ENCODE data around the gene TMEM163.
A peak's percentile ranks its signal among the peaks of the same experiment; 100 is the strongest.

TMEM163 gene

DNA sequence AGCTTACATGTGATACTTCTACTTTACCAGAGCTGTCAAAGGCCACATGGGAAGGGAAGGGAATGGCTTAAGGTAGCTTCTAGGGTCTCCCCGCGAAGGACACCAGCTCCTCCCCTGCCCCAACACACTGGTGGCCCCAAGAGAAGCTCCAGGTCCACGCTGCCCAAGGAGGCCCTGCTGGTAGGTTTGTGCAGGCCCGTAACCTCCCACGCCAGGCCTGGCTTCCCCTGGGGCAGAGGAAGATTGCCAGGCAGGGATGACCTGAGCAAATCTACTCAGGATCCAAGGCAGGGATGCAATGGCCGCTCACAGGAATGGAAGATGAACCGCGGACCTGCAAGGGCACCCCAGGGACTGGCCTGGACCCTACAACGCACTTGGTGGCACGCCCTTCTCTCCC, 259.9 kb downstream of the TMEM163 start:
- H3K27me3 Mint-ChIP-seq (ENCODE audit: low read depth, poor library complexity) = peaks cover 4% of the 10 kb centered on the region
- TF ChIP-seq, protein P1, sequence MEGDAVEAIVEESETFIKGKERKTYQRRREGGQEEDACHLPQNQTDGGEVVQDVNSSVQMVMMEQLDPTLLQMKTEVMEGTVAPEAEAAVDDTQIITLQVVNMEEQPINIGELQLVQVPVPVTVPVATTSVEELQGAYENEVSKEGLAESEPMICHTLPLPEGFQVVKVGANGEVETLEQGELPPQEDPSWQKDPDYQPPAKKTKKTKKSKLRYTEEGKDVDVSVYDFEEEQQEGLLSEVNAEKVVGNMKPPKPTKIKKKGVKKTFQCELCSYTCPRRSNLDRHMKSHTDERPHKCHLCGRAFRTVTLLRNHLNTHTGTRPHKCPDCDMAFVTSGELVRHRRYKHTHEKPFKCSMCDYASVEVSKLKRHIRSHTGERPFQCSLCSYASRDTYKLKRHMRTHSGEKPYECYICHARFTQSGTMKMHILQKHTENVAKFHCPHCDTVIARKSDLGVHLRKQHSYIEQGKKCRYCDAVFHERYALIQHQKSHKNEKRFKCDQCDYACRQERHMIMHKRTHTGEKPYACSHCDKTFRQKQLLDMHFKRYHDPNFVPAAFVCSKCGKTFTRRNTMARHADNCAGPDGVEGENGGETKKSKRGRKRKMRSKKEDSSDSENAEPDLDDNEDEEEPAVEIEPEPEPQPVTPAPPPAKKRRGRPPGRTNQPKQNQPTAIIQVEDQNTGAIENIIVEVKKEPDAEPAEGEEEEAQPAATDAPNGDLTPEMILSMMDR (IDR thresholded peaks at IDR 0.05) = no peak
- no peak overlapping the region for H3K27ac Mint-ChIP-seq
- no peaks in the 10 kb centered on the region for H3K36me3 Mint-ChIP-seq (ENCODE audit: low read depth)
- no peaks in the 10 kb centered on the region for H3K9me3 Mint-ChIP-seq
- H3K4me1 Mint-ChIP-seq = peaks cover 42% of the 10 kb centered on the region
- no peak overlapping the region for H3K4me3 Mint-ChIP-seq
- DNase-seq = no peak

DNA sequence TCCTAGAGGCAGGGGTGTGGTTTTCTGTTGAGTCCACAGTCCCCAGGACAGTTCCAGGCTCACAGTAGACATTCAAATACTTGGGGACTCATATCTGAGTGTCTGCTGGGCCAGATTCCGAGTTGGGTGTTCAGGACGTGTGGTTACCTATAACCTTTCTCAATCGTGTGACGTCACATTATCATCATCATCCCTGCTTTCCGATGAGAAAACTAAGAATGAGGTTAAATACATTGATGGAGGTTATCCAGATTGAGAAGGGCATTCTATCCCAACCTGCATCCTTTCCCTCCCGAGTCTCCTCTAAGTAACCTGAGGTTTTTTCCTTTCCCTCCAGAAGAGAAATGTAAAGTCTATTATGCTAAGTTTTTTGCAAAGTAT, 260.3 kb downstream of the TMEM163 start:
- H3K27me3 Mint-ChIP-seq (ENCODE audit: low read depth, poor library complexity) = peaks cover 4% of the 10 kb centered on the region
- no peak overlapping the region for H3K4me3 Mint-ChIP-seq
- DNase-seq = no peak
- no peaks in the 10 kb centered on the region for H3K9me3 Mint-ChIP-seq
- no peak overlapping the region for H3K27ac Mint-ChIP-seq
- H3K4me1 Mint-ChIP-seq = peaks cover 47% of the 10 kb centered on the region
- TF ChIP-seq, protein P1 (IDR thresholded peaks at IDR 0.05) = no peak
- no peaks in the 10 kb centered on the region for H3K36me3 Mint-ChIP-seq (ENCODE audit: low read depth)

DNA sequence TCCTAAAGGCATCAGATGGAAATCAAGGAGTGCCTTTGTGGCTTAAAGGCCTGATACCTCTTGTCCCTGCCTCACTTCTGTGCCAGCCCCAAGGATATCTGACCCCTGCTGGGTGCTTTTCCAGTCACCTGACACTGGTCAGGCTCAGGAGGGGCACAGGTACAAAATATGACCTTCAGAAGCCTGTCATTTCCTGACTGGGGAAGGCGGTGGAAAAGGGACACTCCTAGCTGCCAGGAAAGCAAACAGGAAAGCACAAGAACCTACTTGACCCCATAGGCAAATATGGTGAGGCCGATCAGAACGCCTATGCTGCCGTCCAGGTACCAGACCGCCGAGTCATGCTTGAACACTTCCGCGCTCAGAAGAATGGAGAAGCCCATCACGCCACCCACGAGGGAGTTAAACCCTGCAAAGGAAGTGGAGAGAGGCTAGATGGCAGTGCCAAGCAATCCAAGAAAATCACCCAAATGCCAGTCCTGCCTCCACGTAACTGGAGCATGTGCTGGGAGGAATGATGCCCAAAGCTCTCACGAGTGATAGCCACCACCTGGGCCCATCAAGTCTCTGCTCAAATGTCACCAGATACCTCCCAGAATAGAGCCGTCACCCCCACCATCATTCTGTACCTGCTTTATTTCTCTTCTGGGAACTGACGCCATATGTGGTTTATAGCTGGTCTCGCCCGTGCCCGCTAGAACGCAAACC, 260.9 kb downstream of the TMEM163 start:
- Mint-ChIP-seq H3K27ac (peak overlapping the region; percentile 42), H3K27me3 (ENCODE audit: low read depth, poor library complexity) (peaks cover 4% of the 10 kb centered on the region), H3K4me3 (no peak overlapping the region), H3K9me3 (no peaks in the 10 kb centered on the region), H3K36me3 (ENCODE audit: low read depth) (no peaks in the 10 kb centered on the region), H3K4me1 (peaks cover 47% of the 10 kb centered on the region)
- TF ChIP-seq, protein P1 (IDR thresholded peaks at IDR 0.05) = no peak
- no peak for DNase-seq

DNA sequence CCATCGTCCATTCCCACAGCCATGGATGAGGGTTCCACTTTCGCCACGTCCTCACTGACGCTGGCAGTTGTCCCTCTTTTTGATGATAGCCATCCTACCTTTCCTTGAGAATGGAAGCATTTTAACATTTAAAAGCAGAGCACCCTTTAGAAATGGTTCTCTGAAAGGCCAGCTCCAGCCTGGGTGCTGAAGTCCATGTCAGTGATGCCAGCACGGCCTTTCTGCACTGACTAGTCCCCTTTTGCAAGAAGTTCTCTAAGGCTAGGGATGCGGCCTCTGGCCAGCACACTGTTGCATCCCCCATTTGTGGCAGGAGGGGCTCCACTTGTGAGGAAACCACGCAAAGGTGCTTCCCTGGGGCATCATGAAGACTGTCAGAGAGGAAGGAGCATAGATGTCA, 261.4 kb downstream of the TMEM163 start:
- no peaks in the 10 kb centered on the region for H3K9me3 Mint-ChIP-seq
- H3K27me3 Mint-ChIP-seq (ENCODE audit: low read depth, poor library complexity) = peaks cover 2% of the 10 kb centered on the region
- DNase-seq = no peak
- TF ChIP-seq, protein P1 (IDR thresholded peaks at IDR 0.05) = no peak
- H3K4me1 Mint-ChIP-seq = peaks cover 43% of the 10 kb centered on the region
- H3K4me3 Mint-ChIP-seq = no peak overlapping the region
- no peaks in the 10 kb centered on the region for H3K36me3 Mint-ChIP-seq (ENCODE audit: low read depth)
- H3K27ac Mint-ChIP-seq = no peak overlapping the region

DNA sequence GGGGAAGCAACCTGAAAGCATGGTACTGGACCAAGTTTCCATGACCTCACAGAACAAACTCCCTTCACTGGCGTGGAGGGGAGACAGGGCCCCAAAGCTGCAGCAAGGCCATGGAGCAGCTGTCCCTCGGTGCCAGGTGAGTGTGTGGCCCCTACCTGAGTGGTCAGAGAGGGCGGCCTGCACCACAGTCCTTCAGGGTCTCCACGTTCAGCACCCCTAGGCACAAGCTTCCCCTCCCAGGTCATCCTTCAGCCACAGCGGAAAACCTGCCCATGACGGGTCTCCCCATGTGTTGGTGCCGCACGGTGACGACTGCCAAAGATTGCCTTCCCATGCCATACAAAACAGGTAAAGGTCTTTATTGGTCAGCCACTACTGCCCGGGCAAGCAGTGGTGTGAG, 263.4 kb downstream of the TMEM163 start:
- Mint-ChIP-seq H3K36me3 (ENCODE audit: low read depth) (no peaks in the 10 kb centered on the region), H3K4me1 (peaks cover 38% of the 10 kb centered on the region), H3K9me3 (no peaks in the 10 kb centered on the region), H3K27ac (peak overlapping the region; percentile 13), H3K27me3 (ENCODE audit: low read depth, poor library complexity) (peaks cover 4% of the 10 kb centered on the region), H3K4me3 (no peak overlapping the region)
- DNase-seq = no peak
- TF ChIP-seq, protein P1 (IDR thresholded peaks at IDR 0.05) = no peak

DNA sequence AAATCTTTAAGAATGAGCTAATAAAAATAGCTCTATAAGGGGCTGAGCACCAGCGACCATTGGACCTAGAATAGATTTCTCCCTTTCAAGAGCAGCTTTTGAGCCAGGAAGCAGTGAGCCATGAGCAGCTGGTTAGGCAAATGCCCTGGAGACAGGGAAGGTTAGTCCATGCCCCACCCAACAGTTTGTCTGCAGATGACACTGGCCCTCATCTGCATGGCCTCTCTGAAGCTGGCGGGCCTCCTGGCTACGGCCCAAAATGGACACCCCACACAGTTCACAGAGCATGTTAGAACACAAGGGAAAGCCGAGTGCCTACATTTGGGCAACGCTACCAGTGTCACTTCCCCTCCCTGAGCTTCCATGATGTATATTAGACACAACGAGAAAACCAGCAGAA, 263.9 kb downstream of the TMEM163 start:
- peak overlapping the region; percentile 13 for H3K27ac Mint-ChIP-seq

More for the DNA sequence above, 263.9 kb downstream of the TMEM163 start:
- Mint-ChIP-seq H3K36me3 (ENCODE audit: low read depth) (no peaks in the 10 kb centered on the region), H3K27me3 (ENCODE audit: low read depth, poor library complexity) (peaks cover 4% of the 10 kb centered on the region), H3K4me3 (no peak overlapping the region), H3K4me1 (peaks cover 37% of the 10 kb centered on the region), H3K9me3 (no peaks in the 10 kb centered on the region)
- TF ChIP-seq, protein P1 (IDR thresholded peaks at IDR 0.05) = no peak
- no peak for DNase-seq

Data from nephron progenitor cell (in vitro differentiated cells).